DMS114 treated with DMSO at 0.1 percent for 48 hours (cell line): ENCODE results near the gene PAQR5.

ENCODE experiments used
- DNase-seq: peaks from one replicate; lab custom pipeline; 2025; ENCODE audit not compliant: unreplicated experiment; lab: John Stamatoyannopoulos, UW

Gene PAQR5

DNA sequence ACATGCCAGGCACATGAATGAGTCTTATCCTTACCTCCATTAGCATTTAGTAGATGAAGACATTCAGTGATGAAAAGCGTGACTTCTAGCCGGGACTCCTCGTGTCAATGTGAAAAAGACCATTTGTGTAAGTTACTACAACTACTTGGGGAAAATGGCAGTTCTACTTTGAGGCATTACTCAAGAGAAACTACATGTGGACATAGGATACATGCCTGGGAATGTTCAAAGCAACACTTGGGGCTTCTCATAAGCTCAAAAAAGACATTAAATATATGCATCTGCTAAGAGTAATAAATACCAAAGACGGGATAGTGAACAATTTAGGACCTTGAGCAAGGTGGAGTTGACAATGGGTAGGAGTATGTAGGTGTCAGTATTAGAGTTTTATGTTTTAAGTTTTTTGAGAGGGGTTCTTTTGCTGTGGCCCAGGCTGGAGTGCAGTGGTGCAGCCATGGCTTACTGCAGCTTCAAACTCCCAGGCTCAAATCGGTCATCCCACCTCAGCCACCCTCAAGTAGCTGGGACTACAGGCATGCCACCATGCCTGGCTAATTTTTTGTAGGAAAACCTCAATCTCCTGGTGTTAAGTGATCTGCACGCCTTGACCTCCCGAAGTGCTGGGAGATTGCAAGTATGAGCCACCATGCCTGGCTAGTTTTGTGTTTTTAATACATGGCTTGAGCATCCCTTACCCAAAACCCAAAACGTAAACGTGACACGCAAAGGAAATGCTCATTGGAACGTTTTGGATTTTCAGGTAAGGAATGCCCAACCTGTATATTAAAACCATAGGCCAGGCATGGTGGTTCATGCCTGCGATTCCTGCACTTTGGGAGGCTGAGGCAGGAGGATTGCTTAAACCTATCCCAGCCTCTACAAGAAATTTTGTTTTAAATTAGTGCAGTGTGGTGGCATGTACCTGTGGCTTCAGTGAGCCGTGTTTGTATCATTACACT, 157.8 kb downstream of the PAQR5 start:
- DNase-seq = no peak
